Measurements from ENCODE around the gene CBX4.

GRCh38 chr17:79836972-79837887 lies 2.0 kb downstream of the CBX4 start:
- TF ChIP-seq, protein P1, sequence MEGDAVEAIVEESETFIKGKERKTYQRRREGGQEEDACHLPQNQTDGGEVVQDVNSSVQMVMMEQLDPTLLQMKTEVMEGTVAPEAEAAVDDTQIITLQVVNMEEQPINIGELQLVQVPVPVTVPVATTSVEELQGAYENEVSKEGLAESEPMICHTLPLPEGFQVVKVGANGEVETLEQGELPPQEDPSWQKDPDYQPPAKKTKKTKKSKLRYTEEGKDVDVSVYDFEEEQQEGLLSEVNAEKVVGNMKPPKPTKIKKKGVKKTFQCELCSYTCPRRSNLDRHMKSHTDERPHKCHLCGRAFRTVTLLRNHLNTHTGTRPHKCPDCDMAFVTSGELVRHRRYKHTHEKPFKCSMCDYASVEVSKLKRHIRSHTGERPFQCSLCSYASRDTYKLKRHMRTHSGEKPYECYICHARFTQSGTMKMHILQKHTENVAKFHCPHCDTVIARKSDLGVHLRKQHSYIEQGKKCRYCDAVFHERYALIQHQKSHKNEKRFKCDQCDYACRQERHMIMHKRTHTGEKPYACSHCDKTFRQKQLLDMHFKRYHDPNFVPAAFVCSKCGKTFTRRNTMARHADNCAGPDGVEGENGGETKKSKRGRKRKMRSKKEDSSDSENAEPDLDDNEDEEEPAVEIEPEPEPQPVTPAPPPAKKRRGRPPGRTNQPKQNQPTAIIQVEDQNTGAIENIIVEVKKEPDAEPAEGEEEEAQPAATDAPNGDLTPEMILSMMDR (IDR thresholded peaks at IDR 0.05 in 8 of 11, conservative IDR thresholded peaks at IDR 0.05 in 3 of 11) = peak in 3 of 11 experiments; percentile 12 to 35 (median 27)
- no peak for TF ChIP-seq POLR2A (IDR thresholded peaks at IDR 0.05)
